ENCODE data around the gene NOP16. TPM values are rescaled to one million over a fixed set of nuclear protein-coding genes. Genes with fewer than 3 reads are reported as not detected.

The NOP16 gene, protein sequence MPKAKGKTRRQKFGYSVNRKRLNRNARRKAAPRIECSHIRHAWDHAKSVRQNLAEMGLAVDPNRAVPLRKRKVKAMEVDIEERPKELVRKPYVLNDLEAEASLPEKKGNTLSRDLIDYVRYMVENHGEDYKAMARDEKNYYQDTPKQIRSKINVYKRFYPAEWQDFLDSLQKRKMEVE
- polyA plus RNA-seq (2011; rRNA removed) = 77.5 and 90.7 TPM in 2 replicates
- polyA plus RNA-seq (2012; cell fraction: cytosol; rRNA removed) = 135 and 187 TPM in 2 replicates
- polyA plus RNA-seq (2012; cell fraction: nucleus; rRNA removed) = 111 and 119 TPM in 2 replicates
- 106 to 139 TPM (median 127 TPM) in 3 replicates for polyA plus RNA-seq (2017; fragmentation: RNase III; extraction: RNeasy Plus Mini Kit Qiagen cat#74134 plus additional on column Dnase treatment)
- polyA minus RNA-seq (2011; rRNA and poly(A)+ RNA removed) = 33.9 and 41.9 TPM in 2 replicates

DNA sequence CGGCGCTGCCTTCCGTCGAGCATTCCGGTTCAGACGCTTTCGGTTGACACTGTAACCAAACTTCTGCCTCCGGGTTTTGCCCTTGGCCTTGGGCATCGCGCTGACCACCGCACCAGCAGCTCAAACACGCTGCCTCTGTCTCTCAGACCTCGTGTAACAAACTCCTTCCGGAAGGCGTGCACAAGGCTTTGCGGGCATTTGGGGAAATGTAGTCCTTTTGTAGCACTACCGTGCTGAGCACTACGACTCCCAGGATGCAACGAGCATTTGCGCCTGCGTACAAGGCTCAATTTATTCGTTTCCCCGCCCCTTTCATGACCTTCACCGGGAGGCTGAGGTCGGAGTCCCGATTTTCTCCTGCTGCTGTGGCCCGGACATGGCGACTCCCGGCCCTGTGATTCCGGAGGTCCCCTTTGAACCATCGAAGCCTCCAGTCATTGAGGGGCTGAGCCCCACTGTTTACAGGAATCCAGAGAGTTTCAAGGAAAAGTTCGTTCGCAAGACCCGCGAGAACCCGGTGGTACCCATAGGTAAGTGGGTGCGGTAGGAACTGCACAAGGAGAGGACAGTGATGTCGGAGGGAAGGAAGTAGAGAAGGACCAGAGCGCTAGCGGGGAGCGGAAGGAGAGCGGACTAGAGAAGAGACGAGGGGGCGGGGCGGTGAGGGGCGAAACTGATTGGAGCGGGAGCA lies at the start of gene NOP16, which contains the start of gene HIGD2A:
NOP16 (minus strand) TSS at position 155 of the 691 bp plus-strand sequence; CDS start at position 96, 59 bp downstream.
HIGD2A (plus strand) TSS at position 308 of the 691 bp plus-strand sequence; CDS start at position 377, 69 bp downstream.
- ChIA-PET POLR2A (interaction anchor here (0.5 to 1.8 kb wide), 9 partner anchors 18 to 149 kb away, joined by 3 to 7 read pairs (median 3); partner anchors contain the start of genes FAF2, KIAA1191 and RNF44), CTCF (no interaction called here)
- H3K4me3 ChIP-seq = peak within 1 kb of the TSS; percentile 73
- H3K27ac ChIP-seq = peak within 1 kb of the TSS; percentile 89 to 94
- H3K4me1 ChIP-seq = peaks cover 16% of the 10 kb centered on the region
- peak; percentile 93 to 94 for ATAC-seq
- TF ChIP-seq, protein P1, sequence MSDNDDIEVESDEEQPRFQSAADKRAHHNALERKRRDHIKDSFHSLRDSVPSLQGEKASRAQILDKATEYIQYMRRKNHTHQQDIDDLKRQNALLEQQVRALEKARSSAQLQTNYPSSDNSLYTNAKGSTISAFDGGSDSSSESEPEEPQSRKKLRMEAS (IDR thresholded peaks at IDR 0.05) = peak; percentile 99
- TF ChIP-seq, protein P2, sequence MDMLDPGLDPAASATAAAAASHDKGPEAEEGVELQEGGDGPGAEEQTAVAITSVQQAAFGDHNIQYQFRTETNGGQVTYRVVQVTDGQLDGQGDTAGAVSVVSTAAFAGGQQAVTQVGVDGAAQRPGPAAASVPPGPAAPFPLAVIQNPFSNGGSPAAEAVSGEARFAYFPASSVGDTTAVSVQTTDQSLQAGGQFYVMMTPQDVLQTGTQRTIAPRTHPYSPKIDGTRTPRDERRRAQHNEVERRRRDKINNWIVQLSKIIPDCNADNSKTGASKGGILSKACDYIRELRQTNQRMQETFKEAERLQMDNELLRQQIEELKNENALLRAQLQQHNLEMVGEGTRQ (IDR thresholded peaks at IDR 0.05) = 0 out of 2 replicates have a peak, but pooled peaks have one; percentile 1
- TF ChIP-seq CHD2 (IDR thresholded peaks at IDR 0.05; ENCODE audit: low read length, partially characterized antibody) (peak; percentile 92), POLR2A (IDR thresholded peaks at IDR 0.05; ENCODE audit: low read length) (peak; percentile 89), FOSB (CRISPR knock-in tag; IDR thresholded peaks at IDR 0.05) (no peak), MYC (IDR thresholded peaks at IDR 0.05; ENCODE audit: borderline replicate concordance, low read length) (peak; percentile 98), GATA3 (IDR thresholded peaks at IDR 0.05; ENCODE audit: borderline replicate concordance) (peak; percentile 54), PHF8 (IDR thresholded peaks at IDR 0.05; ENCODE audit: borderline replicate concordance, low read depth) (peak; percentile 80), RNF2 (IDR thresholded peaks at IDR 0.05; ENCODE audit: borderline replicate concordance, low read depth) (no peak), MAZ (IDR thresholded peaks at IDR 0.05; ENCODE audit: borderline replicate concordance, low read depth, low read length) (peak; percentile 79; the same call in 1 of the 2 replicates), FOSL2 (IDR thresholded peaks at IDR 0.05) (no peak), FOSL2 (CRISPR knock-in tag; IDR thresholded peaks at IDR 0.05) (no peak), ESRRA (IDR thresholded peaks at IDR 0.05; ENCODE audit: borderline replicate concordance, low read length) (peak; percentile 97), JUN (IDR thresholded peaks at IDR 0.05) (peak; percentile 71 to 93; a peak in 4 of 5 replicates), KDM5A (IDR thresholded peaks at IDR 0.05) (peak; percentile 80), POLR2AphosphoS2 (conservative IDR thresholded peaks at IDR 0.05; ENCODE audit: low read length) (no peak)
- TF ChIP-seq, protein P3, sequence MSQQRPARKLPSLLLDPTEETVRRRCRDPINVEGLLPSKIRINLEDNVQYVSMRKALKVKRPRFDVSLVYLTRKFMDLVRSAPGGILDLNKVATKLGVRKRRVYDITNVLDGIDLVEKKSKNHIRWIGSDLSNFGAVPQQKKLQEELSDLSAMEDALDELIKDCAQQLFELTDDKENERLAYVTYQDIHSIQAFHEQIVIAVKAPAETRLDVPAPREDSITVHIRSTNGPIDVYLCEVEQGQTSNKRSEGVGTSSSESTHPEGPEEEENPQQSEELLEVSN (IDR thresholded peaks at IDR 0.05; ENCODE audit: borderline replicate concordance, low read depth) = peak; percentile 80; the same call in 1 of the 2 replicates
- TF ChIP-seq, protein P4, sequence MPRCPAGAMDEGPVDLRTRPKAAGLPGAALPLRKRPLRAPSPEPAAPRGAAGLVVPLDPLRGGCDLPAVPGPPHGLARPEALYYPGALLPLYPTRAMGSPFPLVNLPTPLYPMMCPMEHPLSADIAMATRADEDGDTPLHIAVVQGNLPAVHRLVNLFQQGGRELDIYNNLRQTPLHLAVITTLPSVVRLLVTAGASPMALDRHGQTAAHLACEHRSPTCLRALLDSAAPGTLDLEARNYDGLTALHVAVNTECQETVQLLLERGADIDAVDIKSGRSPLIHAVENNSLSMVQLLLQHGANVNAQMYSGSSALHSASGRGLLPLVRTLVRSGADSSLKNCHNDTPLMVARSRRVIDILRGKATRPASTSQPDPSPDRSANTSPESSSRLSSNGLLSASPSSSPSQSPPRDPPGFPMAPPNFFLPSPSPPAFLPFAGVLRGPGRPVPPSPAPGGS (IDR thresholded peaks at IDR 0.05) = peak; percentile 64; the same call in 2 of the 3 replicates
- TF ChIP-seq, protein P5, sequence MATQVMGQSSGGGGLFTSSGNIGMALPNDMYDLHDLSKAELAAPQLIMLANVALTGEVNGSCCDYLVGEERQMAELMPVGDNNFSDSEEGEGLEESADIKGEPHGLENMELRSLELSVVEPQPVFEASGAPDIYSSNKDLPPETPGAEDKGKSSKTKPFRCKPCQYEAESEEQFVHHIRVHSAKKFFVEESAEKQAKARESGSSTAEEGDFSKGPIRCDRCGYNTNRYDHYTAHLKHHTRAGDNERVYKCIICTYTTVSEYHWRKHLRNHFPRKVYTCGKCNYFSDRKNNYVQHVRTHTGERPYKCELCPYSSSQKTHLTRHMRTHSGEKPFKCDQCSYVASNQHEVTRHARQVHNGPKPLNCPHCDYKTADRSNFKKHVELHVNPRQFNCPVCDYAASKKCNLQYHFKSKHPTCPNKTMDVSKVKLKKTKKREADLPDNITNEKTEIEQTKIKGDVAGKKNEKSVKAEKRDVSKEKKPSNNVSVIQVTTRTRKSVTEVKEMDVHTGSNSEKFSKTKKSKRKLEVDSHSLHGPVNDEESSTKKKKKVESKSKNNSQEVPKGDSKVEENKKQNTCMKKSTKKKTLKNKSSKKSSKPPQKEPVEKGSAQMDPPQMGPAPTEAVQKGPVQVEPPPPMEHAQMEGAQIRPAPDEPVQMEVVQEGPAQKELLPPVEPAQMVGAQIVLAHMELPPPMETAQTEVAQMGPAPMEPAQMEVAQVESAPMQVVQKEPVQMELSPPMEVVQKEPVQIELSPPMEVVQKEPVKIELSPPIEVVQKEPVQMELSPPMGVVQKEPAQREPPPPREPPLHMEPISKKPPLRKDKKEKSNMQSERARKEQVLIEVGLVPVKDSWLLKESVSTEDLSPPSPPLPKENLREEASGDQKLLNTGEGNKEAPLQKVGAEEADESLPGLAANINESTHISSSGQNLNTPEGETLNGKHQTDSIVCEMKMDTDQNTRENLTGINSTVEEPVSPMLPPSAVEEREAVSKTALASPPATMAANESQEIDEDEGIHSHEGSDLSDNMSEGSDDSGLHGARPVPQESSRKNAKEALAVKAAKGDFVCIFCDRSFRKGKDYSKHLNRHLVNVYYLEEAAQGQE (IDR thresholded peaks at IDR 0.05) = peak; percentile 94
- TF ChIP-seq, protein P6, sequence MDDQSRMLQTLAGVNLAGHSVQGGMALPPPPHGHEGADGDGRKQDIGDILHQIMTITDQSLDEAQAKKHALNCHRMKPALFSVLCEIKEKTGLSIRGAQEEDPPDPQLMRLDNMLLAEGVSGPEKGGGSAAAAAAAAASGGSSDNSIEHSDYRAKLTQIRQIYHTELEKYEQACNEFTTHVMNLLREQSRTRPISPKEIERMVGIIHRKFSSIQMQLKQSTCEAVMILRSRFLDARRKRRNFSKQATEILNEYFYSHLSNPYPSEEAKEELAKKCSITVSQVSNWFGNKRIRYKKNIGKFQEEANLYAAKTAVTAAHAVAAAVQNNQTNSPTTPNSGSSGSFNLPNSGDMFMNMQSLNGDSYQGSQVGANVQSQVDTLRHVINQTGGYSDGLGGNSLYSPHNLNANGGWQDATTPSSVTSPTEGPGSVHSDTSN (IDR thresholded peaks at IDR 0.05) = 0 out of 2 replicates have a peak, but pooled peaks have one; percentile 25
- H3K4me2 ChIP-seq = peak within 1 kb of the TSS; percentile 90
- no peaks in the 10 kb centered on the region for H3K9me3 ChIP-seq
- peak; percentile 94 for FAIRE-seq
- under 1% methylated on average over 45 of the region's 47 CpGs for WGBS (ENCODE audit: missing lambda C conversion rate)
- DNase-seq (ENCODE audit: low read depth in 1 of 2, low spot score in 1 of 2) = peak; percentile 99
